A549 (cell line): ENCODE results near the gene TIMP3.

Experiments used
- CBX2 ChIP-seq: fragments of 200-600 bp; sonication (generic); IDR thresholded peaks from 2 replicates; pipeline ENCODE4 v1.6.1; 2016; ENCODE audit warnings: low read depth, mild to moderate bottlenecking, borderline replicate concordance
- CBX8 ChIP-seq: fragments of 200-600 bp; sonication (generic); IDR thresholded peaks from 2 replicates; pipeline ENCODE4 v1.6.1; 2016
- CEBPB ChIP-seq, 2 experiments: fragments of >200 bp in 1 of 2; sonication (Bioruptor Twin) in 1 of 2; formaldehyde crosslinking in 1 of 2; IDR thresholded peaks; 2 replicates each; pipeline ENCODE4 v1.6.1; 2012 to 2016
- EP300 ChIP-seq, 2 experiments: fragments of >200 bp; sonication (Bioruptor Twin); formaldehyde crosslinking; IDR thresholded peaks; 2 replicates in 1 of 2; 3 replicates in 1 of 2; pipeline ENCODE4 v1.6.1; 2016 to 2017
- MAFK ChIP-seq: fragments of 450-650 bp; IDR thresholded peaks from 2 replicates; pipeline ENCODE4 v1.6.1; 2014; ENCODE audit not compliant: partially characterized antibody
- MAZ ChIP-seq: fragments of 150-350 bp; IDR thresholded peaks from 2 replicates; pipeline ENCODE4 v1.6.1; 2014; ENCODE audit warnings: antibody characterized with exemption, low read depth, low read length, borderline replicate concordance
- NR3C1 ChIP-seq: fragments of >200 bp; sonication (Bioruptor Twin); formaldehyde crosslinking; IDR thresholded peaks from 3 replicates; pipeline ENCODE4 v1.6.1; 2017
- POLR2A ChIP-seq: IDR thresholded peaks from 2 replicates; pipeline ENCODE4 v1.6.1; 2012; ENCODE audit warnings: mild to moderate bottlenecking, low read length
- SMC3 ChIP-seq: fragments of >200 bp; sonication (Bioruptor Twin); formaldehyde crosslinking; IDR thresholded peaks from 3 replicates; pipeline ENCODE4 v1.6.1; 2018; ENCODE audit warnings: inconsistent platforms
- SREBF2 ChIP-seq: fragments of 450-650 bp; IDR thresholded peaks from 2 replicates; pipeline ENCODE4 v1.6.1; 2014; ENCODE audit warnings: mild to moderate bottlenecking, moderate library complexity
- TP53 ChIP-seq: fragments of 250-450 bp; sonication (Bioruptor Pico); IDR thresholded peaks from 2 replicates; pipeline ENCODE4 v1.5.0; 2021; ENCODE audit warnings: mild to moderate bottlenecking, moderate library complexity
- TF ChIP-seq, protein P1 (sequence below): fragments of >200 bp; sonication (Bioruptor Twin); formaldehyde crosslinking; IDR thresholded peaks from 3 replicates; pipeline ENCODE4 v1.5.1; 2016
- TF ChIP-seq, protein P2 (sequence below): fragments of 450-650 bp; IDR thresholded peaks from 2 replicates; pipeline ENCODE4 v1.6.1; 2014; ENCODE audit warnings: antibody characterized with exemption

- no peak for TF ChIP-seq MAZ
- TF ChIP-seq, protein P1, sequence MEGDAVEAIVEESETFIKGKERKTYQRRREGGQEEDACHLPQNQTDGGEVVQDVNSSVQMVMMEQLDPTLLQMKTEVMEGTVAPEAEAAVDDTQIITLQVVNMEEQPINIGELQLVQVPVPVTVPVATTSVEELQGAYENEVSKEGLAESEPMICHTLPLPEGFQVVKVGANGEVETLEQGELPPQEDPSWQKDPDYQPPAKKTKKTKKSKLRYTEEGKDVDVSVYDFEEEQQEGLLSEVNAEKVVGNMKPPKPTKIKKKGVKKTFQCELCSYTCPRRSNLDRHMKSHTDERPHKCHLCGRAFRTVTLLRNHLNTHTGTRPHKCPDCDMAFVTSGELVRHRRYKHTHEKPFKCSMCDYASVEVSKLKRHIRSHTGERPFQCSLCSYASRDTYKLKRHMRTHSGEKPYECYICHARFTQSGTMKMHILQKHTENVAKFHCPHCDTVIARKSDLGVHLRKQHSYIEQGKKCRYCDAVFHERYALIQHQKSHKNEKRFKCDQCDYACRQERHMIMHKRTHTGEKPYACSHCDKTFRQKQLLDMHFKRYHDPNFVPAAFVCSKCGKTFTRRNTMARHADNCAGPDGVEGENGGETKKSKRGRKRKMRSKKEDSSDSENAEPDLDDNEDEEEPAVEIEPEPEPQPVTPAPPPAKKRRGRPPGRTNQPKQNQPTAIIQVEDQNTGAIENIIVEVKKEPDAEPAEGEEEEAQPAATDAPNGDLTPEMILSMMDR: no peak
- TF ChIP-seq POLR2A: no peak
- no peak for TF ChIP-seq CBX8
- TF ChIP-seq, protein P2, sequence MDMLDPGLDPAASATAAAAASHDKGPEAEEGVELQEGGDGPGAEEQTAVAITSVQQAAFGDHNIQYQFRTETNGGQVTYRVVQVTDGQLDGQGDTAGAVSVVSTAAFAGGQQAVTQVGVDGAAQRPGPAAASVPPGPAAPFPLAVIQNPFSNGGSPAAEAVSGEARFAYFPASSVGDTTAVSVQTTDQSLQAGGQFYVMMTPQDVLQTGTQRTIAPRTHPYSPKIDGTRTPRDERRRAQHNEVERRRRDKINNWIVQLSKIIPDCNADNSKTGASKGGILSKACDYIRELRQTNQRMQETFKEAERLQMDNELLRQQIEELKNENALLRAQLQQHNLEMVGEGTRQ: no peak
- TF ChIP-seq CEBPB (IDR thresholded peaks at IDR 0.05): no peak
- no peak for TF ChIP-seq TP53
- TF ChIP-seq EP300 (IDR thresholded peaks at IDR 0.05): no peak
- no peak for TF ChIP-seq SREBF2
- TF ChIP-seq MAFK: no peak
- no peak for TF ChIP-seq NR3C1
- TF ChIP-seq SMC3: no peak
- TF ChIP-seq CBX2: no peak
Measured at GRCh38 chr22:32905400-32905799, 103.9 kb downstream of the TIMP3 start.
